ENCODE data around the gene DLGAP4. TPM values are rescaled to one million over a fixed set of nuclear protein-coding genes. Genes with fewer than 3 reads are reported as not detected.

The DLGAP4 gene
- total and polyA plus RNA-seq, 2 of the 13 experiments (the other 11 are each of a cell fraction or from before 2014, with no cell fraction given) = 15.2 to 26.7 TPM

DNA sequence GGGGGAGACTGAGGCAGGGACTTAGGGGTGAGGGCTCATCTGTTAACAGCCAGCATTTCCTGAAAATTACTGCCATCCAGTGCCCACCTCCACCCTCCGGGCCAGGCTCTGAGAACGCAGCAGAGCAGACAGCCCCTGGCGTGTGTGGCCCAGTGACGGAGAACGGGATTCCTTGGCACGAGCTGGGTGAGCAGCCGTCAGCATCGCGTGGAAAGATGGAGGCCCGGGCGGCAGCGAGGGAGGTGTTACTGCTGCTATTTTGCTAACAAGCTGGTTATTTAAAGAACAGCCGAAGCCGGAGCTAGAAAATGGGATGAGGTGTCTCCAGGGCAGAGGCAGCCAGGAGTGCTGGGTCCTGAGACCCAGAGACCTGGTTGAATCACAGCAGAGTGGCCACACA lies 62.7 kb downstream of the DLGAP4 start (continued):
- TF ChIP-seq ZUFSP (CRISPR knock-in tag; IDR thresholded peaks at IDR 0.05; ENCODE audit: borderline replicate concordance) (no peak), GATAD2A (CRISPR knock-in tag; IDR thresholded peaks at IDR 0.05) (no peak), ZNF781 (CRISPR knock-in tag; IDR thresholded peaks at IDR 0.05; ENCODE audit: borderline replicate concordance, not compliant biosample characterization) (no peak), ZNF3 (CRISPR knock-in tag; IDR thresholded peaks at IDR 0.05) (no peak), ZNF710 (CRISPR knock-in tag; IDR thresholded peaks at IDR 0.05; ENCODE audit: borderline replicate concordance) (no peak), ISL2 (CRISPR knock-in tag; IDR thresholded peaks at IDR 0.05) (no peak), ZSCAN9 (CRISPR knock-in tag; IDR thresholded peaks at IDR 0.05; ENCODE audit: borderline replicate concordance) (no peak), THAP8 (CRISPR knock-in tag; IDR thresholded peaks at IDR 0.05; ENCODE audit: borderline replicate concordance) (no peak), ZBTB40 (IDR thresholded peaks at IDR 0.05) (no peak), ZBTB40 (CRISPR knock-in tag; IDR thresholded peaks at IDR 0.05) (no peak)
- TF ChIP-seq, protein P1, sequence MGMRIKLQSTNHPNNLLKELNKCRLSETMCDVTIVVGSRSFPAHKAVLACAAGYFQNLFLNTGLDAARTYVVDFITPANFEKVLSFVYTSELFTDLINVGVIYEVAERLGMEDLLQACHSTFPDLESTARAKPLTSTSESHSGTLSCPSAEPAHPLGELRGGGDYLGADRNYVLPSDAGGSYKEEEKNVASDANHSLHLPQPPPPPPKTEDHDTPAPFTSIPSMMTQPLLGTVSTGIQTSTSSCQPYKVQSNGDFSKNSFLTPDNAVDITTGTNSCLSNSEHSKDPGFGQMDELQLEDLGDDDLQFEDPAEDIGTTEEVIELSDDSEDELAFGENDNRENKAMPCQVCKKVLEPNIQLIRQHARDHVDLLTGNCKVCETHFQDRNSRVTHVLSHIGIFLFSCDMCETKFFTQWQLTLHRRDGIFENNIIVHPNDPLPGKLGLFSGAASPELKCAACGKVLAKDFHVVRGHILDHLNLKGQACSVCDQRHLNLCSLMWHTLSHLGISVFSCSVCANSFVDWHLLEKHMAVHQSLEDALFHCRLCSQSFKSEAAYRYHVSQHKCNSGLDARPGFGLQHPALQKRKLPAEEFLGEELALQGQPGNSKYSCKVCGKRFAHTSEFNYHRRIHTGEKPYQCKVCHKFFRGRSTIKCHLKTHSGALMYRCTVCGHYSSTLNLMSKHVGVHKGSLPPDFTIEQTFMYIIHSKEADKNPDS (CRISPR knock-in tag; IDR thresholded peaks at IDR 0.05) = no peak

All from HepG2 (cell line).